Measurements from ENCODE around the gene RASGRF2.
"Not testable (repeated sequence)": the region's sequence is repeated elsewhere in the genome, so short reads cannot be mapped to it uniquely, and the experiment has no call there.

RASGRF2 gene

DNA sequence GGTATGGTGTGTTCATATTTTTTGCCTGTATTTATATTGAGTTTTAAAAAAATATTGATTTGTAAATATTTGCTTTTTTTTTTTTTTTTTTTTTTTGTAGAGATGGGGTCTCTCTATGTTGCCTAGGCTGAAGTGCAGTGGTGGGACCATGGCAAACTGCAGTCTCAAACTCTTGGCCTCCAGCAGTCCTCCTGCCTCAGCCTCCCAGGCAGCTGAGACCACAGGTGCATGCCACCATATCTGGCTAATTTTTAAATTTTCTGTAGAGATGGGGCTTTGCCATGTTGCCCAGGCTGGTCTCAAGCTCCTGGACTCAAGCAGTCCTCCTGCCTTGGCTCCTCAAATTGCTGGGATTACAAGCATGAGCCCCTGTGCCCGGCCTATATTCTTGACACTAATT lies 78.3 kb downstream of the RASGRF2 start:
- no peaks in the 10 kb centered on the region for H3K36me3 ChIP-seq (ENCODE audit: insufficient read depth, low read length)
- no peak overlapping the region for H3K4me3 ChIP-seq
- H3K9me3 ChIP-seq (ENCODE audit: low read depth, low read length), result no peaks in the 10 kb centered on the region
- no peak overlapping the region for H3K9ac ChIP-seq (ENCODE audit: insufficient read length)
- DNase-seq (ENCODE audit: low read depth, low spot score), result no peak
- no peak overlapping the region for H3K27ac ChIP-seq
- TF ChIP-seq POLR2AphosphoS5 (IDR thresholded peaks at IDR 0.05; ENCODE audit: borderline replicate concordance, low read depth, low read length) (no peak), FOXP2 (optimal IDR thresholded peaks at IDR 0.05; ENCODE audit: control extremely low read depth, extremely low read length, insufficient read depth) (no peak), EZH2 (IDR thresholded peaks at IDR 0.05) (no peak)

DNA sequence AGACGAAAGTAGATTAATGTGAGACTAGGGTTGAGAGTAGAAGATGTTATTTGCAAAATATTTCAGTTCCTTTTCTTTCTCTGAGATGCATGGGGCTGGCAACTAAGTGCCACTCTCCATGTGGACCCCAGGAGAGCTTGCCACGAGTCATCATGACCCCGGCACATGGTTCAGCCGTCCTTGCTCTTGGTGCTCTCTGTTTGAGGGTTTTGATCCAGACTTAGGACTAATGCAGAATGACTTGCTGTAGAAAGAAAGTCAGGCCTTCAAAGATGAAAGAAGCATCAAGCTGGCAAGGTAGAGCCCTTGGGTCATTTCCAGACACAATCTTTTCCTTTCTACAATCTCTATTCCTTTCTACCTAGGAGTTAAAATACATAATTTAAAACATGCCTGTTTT lies 84.7 kb downstream of the RASGRF2 start:
- Histone ChIP-seq H3K9ac (ENCODE audit: insufficient read length) (no peak overlapping the region), H3K27ac (no peak overlapping the region), H3K9me3 (ENCODE audit: low read depth, low read length) (no peaks in the 10 kb centered on the region)

DNA sequence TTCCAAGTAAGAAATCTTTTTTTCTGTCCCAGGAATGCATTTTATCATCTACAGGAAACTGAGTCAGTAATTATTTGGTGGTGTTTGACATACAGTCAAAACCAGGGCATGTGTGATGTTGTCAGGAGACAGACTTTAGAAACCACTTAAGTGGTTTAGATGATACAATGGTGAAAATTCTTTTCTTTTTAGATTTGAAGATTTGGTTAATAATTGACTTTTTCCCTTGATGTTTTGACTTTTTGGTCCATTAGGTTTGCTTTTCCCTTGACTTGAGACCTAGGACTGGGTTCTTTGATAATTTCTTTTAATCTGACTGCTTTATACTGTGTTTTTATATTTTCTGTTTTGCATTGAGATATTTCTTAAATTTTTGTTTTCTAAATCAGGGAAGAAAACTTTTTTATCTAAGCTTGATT lies 85.2 kb downstream of the RASGRF2 start:
- no peak overlapping the region for H3K9ac ChIP-seq (ENCODE audit: insufficient read length)
- no peak overlapping the region for H3K4me3 ChIP-seq
- no peaks in the 10 kb centered on the region for H3K9me3 ChIP-seq (ENCODE audit: low read depth, low read length)
- no peak overlapping the region for H3K27ac ChIP-seq
- H3K36me3 ChIP-seq (ENCODE audit: insufficient read depth, low read length), result no peaks in the 10 kb centered on the region
- TF ChIP-seq FOXP2 (optimal IDR thresholded peaks at IDR 0.05; ENCODE audit: control extremely low read depth, extremely low read length, insufficient read depth) (no peak), EZH2 (IDR thresholded peaks at IDR 0.05) (no peak), POLR2AphosphoS5 (IDR thresholded peaks at IDR 0.05; ENCODE audit: borderline replicate concordance, low read depth, low read length) (no peak)
- no peak for DNase-seq (ENCODE audit: low read depth, low spot score)

More for the DNA sequence above, 84.7 kb downstream of the RASGRF2 start:
- Histone ChIP-seq H3K4me3 (no peak overlapping the region), H3K36me3 (ENCODE audit: insufficient read depth, low read length) (no peaks in the 10 kb centered on the region)
- TF ChIP-seq EZH2 (IDR thresholded peaks at IDR 0.05) (no peak), FOXP2 (optimal IDR thresholded peaks at IDR 0.05; ENCODE audit: control extremely low read depth, extremely low read length, insufficient read depth) (no peak), POLR2AphosphoS5 (IDR thresholded peaks at IDR 0.05; ENCODE audit: borderline replicate concordance, low read depth, low read length) (no peak)
- DNase-seq (ENCODE audit: low read depth, low spot score), result no peak

DNA sequence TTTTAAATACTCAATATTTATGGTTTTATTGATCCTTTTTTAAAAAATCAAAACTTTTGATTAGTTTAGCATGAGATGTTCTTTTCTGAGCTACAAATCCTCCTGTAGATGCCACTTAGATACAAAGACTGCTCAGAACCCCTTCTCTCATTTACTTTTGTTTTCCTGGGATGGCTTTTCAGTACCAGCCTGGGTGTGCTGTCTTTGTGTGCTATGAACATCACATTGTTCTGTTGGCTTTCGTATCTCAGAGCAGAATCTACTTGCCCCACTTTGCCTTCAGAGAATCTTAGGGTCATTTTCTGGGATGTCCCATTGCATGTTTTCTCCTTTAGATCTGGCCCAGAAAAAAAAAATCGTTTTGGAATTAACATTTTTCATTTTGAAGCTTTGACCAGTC lies 85.9 kb downstream of the RASGRF2 start:
- no peak for TF ChIP-seq EZH2 (IDR thresholded peaks at IDR 0.05)
- no peak for TF ChIP-seq FOXP2 (optimal IDR thresholded peaks at IDR 0.05; ENCODE audit: control extremely low read depth, extremely low read length, insufficient read depth)
- TF ChIP-seq POLR2AphosphoS5 (IDR thresholded peaks at IDR 0.05; ENCODE audit: borderline replicate concordance, low read depth, low read length), result no peak
- H3K9me3 ChIP-seq (ENCODE audit: low read depth, low read length), result no peaks in the 10 kb centered on the region
- no peak for DNase-seq (ENCODE audit: low read depth, low spot score)
- no peak overlapping the region for H3K4me3 ChIP-seq
- no peak overlapping the region for H3K27ac ChIP-seq
- H3K9ac ChIP-seq (ENCODE audit: insufficient read length), result no peak overlapping the region
- H3K36me3 ChIP-seq (ENCODE audit: insufficient read depth, low read length), result no peaks in the 10 kb centered on the region

DNA sequence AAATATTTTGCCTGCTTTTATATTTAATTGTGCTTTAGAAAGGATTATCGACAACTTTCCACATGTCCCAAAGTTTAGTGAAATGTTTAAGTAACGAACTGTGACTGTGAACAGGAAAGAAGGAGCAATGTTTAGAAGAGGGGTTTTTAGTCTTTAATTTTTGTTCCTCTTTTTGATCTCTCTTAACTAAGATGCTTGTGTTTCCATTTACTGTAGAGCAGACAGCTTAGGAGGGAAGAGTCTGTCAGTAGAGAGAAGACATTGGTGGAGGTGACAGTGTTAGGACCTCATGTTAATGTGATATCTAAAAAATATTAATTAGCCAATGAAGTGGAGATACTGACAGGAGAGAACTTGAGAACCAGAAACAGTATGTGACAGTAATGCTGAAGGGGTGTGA lies 92.2 kb downstream of the RASGRF2 start:
- H3K9ac ChIP-seq (ENCODE audit: insufficient read length), result no peak overlapping the region
- no peak overlapping the region for H3K27ac ChIP-seq

DNA sequence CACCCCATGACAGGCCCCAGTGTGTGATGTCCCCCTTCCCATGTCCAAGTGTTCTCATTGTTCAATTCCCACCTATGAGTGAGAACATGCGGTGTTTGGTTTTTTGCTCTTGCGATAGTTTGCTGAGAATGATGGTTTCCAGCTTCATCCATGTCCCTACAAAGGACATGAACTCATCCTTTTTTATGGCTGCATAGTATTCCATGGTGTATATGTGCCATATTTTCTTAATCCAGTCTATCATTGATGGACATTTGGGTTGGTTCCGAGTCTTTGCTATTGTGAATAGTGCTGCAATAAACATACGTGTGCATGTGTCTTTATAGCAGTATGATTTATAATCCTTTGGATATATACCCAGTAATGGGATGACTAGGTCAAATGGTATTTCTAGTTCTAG lies 93.1 kb downstream of the RASGRF2 start:
- not testable (repeated sequence) for H3K9me3 ChIP-seq (ENCODE audit: low read depth, low read length); H3K9ac ChIP-seq (ENCODE audit: insufficient read length); DNase-seq (ENCODE audit: low read depth, low spot score); H3K4me3 ChIP-seq; H3K27ac ChIP-seq; H3K36me3 ChIP-seq (ENCODE audit: insufficient read depth, low read length)

More for the DNA sequence above, 92.2 kb downstream of the RASGRF2 start:
- no peak for DNase-seq (ENCODE audit: low read depth, low spot score)
- Histone ChIP-seq H3K36me3 (ENCODE audit: insufficient read depth, low read length) (no peaks in the 10 kb centered on the region), H3K4me3 (no peak overlapping the region), H3K9me3 (ENCODE audit: low read depth, low read length) (no peaks in the 10 kb centered on the region)
- TF ChIP-seq FOXP2 (optimal IDR thresholded peaks at IDR 0.05; ENCODE audit: control extremely low read depth, extremely low read length, insufficient read depth) (no peak), EZH2 (IDR thresholded peaks at IDR 0.05) (no peak), POLR2AphosphoS5 (IDR thresholded peaks at IDR 0.05; ENCODE audit: borderline replicate concordance, low read depth, low read length) (no peak)

DNA sequence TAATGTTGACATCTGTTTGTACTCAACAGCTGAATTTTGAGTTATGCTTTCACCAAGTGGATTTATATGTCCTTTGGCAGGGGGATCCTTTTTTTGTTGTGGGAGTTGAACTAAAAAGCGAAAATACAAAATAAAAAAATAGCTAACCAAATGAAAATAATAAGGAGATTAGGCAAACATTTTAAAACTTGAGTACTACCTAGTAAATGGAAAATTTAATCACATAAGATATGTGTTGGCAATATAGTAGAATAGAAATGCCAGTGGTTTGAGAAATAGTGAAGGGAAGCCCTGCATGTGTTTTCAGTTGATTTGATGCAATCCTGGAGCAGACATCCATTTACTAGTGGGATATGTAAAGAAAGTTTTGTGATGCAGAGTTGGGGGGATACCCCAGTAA lies 98.0 kb downstream of the RASGRF2 start:
- Histone ChIP-seq H3K9ac (ENCODE audit: insufficient read length) (no peak overlapping the region), H3K4me3 (no peak overlapping the region), H3K36me3 (ENCODE audit: insufficient read depth, low read length) (no peaks in the 10 kb centered on the region), H3K27ac (no peak overlapping the region), H3K9me3 (ENCODE audit: low read depth, low read length) (no peaks in the 10 kb centered on the region)
- DNase-seq (ENCODE audit: low read depth, low spot score), result no peak
- no peak for TF ChIP-seq FOXP2 (optimal IDR thresholded peaks at IDR 0.05; ENCODE audit: control extremely low read depth, extremely low read length, insufficient read depth)
- TF ChIP-seq POLR2AphosphoS5 (IDR thresholded peaks at IDR 0.05; ENCODE audit: borderline replicate concordance, low read depth, low read length), result no peak
- no peak for TF ChIP-seq EZH2 (IDR thresholded peaks at IDR 0.05)

DNA sequence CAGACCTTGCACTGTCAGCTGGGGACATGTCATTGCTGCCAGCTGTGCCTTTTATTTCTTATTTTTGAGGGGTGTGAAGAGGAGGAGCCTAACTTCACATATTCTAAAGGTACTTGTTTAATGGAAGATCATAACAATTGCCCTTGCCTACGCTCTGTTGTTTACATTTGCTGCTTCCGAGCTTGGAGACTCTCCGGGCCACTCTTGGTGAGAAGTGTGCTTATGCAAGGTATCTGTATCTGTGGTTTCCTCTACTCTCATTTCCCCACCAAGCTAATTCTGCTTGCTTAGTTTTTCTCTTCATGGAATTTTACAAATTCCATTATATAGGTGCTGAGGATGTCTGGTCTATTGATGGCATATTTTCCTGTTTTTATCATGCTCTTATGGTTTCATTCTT lies 105.3 kb downstream of the RASGRF2 start:
- Histone ChIP-seq H3K4me3 (no peak overlapping the region), H3K9me3 (ENCODE audit: low read depth, low read length) (no peaks in the 10 kb centered on the region), H3K9ac (ENCODE audit: insufficient read length) (no peak overlapping the region), H3K27ac (no peak overlapping the region), H3K36me3 (ENCODE audit: insufficient read depth, low read length) (no peaks in the 10 kb centered on the region)
- DNase-seq (ENCODE audit: low read depth, low spot score), result no peak
- no peak for TF ChIP-seq POLR2AphosphoS5 (IDR thresholded peaks at IDR 0.05; ENCODE audit: borderline replicate concordance, low read depth, low read length)
- TF ChIP-seq EZH2 (IDR thresholded peaks at IDR 0.05), result no peak
- no peak for TF ChIP-seq FOXP2 (optimal IDR thresholded peaks at IDR 0.05; ENCODE audit: control extremely low read depth, extremely low read length, insufficient read depth)

DNA sequence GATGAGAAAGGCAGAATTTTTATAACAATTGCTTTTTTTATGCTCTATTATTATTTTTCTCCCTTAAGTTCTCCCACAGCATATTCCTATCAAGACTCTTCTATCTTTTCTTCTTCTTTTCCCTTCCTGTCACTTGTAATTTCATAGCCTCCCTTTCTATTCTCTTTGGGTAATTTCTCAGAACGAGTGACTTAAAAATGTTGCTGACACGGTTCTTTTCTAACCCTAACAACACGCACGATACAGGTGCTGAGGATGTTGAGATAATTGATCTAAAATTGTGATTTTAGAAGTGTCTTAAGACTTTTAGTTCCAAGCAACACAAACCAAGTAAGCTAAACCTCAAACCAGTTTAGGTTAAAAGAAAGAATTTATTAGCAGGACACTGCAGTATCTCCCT lies 105.9 kb downstream of the RASGRF2 start:
- no peak for DNase-seq (ENCODE audit: low read depth, low spot score)
- no peak overlapping the region for H3K9ac ChIP-seq (ENCODE audit: insufficient read length)
- no peaks in the 10 kb centered on the region for H3K36me3 ChIP-seq (ENCODE audit: insufficient read depth, low read length)
- no peak overlapping the region for H3K4me3 ChIP-seq
- H3K27ac ChIP-seq, result no peak overlapping the region
- TF ChIP-seq FOXP2 (optimal IDR thresholded peaks at IDR 0.05; ENCODE audit: control extremely low read depth, extremely low read length, insufficient read depth) (no peak), EZH2 (IDR thresholded peaks at IDR 0.05) (no peak), POLR2AphosphoS5 (IDR thresholded peaks at IDR 0.05; ENCODE audit: borderline replicate concordance, low read depth, low read length) (no peak)
- no peaks in the 10 kb centered on the region for H3K9me3 ChIP-seq (ENCODE audit: low read depth, low read length)
